SIG-M5 treated with dmso at 0.1 percent for 504 hours (cell line): Measurements from ENCODE around the gene ANKRD34B.

Experiments used
- DNase-seq: peaks from one replicate; lab custom pipeline; 2025; ENCODE audit not compliant: unreplicated experiment; lab: John Stamatoyannopoulos, UW

The ANKRD34B gene

DNA sequence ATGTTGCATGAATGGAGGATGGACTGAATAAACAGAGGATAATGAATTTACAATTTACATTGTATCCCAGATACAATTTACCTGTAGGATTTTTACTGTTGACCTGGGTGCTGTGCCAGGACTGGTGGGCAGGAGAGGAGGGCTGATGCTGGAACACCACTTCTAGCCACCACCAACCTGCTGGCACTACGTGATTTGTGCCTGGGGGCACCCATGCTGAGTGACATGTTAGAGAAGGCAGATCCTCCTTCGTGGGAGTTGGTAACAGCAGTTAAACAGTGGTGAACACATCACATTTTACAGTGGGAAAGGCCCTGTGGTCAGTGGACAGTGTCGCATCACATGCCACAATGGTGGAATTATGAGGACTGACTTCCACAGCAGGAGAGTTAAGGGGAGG lies 3.0 kb upstream of the ANKRD34B start:
- no peak for DNase-seq

GRCh38 chr5:80569086-80569960 lies 757 bp downstream of the ANKRD34B start:
- DNase-seq, result no peak

DNA sequence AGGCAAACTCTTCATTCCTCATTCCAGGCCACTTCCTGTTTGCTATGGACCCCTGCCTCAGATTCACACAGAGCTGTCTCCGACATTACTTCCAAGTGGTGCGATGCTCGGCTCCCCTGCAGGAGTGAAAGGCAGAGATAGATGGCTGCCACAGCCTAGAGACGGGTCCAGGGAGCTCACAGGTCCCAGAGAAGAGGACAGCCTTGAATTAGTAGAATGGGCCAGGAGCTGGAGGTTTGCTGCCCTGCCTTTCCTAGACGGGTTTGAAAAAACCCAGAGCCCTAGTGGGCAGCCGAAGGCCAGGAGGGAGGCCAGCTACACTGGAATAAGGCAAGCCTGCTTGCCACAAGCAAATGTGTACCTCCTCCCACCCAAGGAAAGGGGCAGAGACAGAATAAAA lies 1.8 kb downstream of the ANKRD34B start:
- DNase-seq, result no peak

GRCh38 chr5:80566711-80567259 lies 3.3 kb downstream of the ANKRD34B start:
- DNase-seq, result no peak

DNA sequence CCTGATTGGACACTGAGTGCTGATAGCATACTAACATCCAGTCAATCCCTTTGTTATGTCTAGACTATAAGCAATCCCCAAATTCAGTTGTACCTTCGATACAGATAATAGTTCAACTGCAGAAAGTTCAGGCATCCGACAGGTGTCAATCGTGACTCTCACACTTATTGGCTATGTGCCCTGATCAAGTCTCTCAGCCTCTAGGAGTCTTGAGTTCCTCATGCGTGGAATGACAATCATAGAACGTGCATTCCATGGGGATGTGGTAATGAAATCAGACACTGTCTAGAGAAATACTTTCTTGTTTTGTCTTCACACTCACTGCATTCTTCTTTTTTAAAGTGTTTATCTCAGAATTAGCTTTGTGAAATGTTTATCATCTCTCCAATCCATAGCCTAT lies 4.8 kb downstream of the ANKRD34B start:
- no peak for DNase-seq

DNA sequence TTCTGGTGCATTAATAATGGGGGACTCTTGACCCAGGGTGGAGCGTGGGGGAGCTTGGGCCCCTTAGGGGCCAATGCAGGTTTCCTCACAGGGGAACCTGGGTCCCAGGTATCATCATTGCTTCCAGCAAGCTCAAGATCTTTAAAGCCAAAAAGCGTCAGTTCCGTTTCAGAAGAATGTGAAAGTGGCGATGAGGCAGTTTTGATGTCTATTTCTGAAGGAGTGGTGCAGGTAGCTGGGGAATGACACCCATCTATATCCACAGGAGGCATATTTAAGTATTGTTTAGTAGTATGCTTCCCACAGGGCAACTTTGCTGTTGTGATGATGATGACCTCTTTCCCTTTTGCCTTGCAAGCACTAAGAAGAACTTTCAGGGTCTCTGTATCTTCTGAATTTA lies 10.8 kb downstream of the ANKRD34B start:
- DNase-seq, result no peak

DNA sequence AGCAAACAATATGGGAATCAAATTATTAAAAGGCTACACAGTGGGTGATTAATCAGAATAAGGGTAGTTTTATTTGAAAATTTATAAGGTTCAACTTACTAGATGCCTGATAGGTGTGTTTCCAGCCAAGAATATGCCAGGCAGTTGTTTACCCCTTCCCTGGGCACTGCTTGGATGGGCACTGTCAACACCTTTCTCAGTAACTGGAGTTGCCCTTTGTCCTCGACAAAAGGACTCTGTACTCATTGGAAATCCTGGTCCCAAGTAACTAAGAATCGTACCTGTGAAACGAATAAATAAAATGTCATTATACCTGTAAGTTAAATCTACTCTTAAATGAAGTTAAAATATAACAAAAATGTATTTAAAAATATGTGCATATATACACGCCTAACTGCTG lies 15.0 kb downstream of the ANKRD34B start:
- no peak for DNase-seq

DNA sequence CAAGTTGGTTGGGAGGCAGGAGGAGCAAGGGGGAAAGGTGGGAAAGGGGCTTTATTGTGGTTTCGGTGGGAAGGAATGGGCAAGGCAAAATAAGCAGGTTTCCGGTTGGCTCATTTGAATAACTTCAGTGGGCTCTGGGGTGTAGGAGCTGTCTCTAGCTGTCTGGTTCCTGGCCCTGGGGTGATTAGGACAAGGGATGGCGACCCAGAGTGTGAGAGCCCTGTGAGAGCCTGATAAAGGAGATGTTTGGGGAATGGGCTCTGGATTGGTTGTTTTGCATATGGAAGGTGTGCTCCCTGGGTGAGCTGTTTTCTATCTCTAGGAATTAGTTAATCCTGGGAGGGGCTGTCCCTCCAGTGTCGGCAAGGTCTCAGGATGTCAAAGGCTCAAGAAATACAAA lies 15.4 kb downstream of the ANKRD34B start:
- no peak for DNase-seq

DNA sequence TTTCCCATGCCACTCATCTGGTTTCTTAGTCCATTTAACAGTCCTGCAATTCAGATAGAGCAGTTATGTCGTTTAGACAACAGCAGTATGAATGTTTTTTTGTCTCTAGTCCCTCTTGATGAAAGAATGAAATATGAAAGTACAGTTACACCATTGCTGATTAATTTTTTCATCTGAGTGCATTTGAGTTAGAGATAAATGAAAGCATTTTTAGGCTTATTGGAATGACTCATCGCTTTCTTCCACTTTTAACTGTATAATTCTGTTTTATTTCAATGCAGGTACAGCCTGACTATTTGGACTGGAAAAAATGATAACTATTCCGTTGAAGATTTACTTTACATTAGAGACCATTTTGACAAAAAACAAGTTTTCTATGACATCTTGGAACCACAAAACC lies 28.7 kb downstream of the ANKRD34B start:
- no peak for DNase-seq

DNA sequence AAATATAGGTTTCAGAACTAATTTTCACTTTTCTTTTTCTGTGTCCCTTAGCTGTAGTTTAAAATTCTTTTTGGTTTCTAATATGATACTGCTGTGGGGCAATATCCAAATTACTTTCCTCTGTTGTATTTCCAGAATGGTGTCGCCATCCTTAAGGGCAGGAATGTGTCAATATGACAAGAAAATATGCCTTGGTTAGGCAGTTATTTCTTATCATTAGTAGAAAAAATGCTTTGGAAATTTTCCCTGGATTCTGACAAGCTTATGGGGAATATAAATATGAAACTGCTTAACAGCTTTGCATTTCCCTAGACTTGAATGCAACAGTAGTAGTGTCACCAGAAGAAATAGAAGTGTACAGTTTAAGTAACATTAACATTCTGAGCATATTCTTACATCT lies 29.4 kb downstream of the ANKRD34B start:
- DNase-seq, result no peak

- no peak for DNase-seq
Observed at GRCh38 chr5:80516826-80517225, 53.3 kb downstream of the ANKRD34B start.

GRCh38 chr5:80509362-80509761 lies 60.7 kb downstream of the ANKRD34B start:
- no peak for DNase-seq

DNA sequence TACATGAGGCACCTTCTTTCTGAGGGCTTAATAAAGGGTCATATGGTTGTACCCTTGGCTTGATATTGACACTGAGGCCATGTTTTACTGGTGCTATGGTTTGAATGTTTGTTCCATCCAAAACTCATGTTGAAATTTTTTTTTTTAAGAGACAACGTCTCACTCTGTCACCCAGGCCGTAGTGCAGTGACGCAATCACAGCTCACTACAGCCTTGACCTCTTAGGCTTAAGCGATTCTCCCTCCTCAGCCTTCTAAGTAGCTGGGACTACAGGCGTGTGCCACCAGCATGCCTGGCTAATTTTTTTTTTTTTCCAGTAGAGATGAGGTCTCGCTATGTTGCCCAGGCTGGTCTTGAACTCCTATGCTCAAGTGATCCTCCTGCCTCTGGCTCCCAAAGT lies 61.2 kb downstream of the ANKRD34B start:
- DNase-seq, result no peak

GRCh38 chr5:80507663-80508062 lies 62.4 kb downstream of the ANKRD34B start:
- DNase-seq, result no peak
